Measurements from ENCODE around the gene ZNF3.

- no peak for TF ChIP-seq POLR2AphosphoS5 (IDR thresholded peaks at IDR 0.05)
- TF ChIP-seq CTCF (IDR thresholded peaks at IDR 0.05) = no peak
- no peak for TF ChIP-seq POLR2A (IDR thresholded peaks at IDR 0.05)
- no peak for TF ChIP-seq EP300 (IDR thresholded peaks at IDR 0.05)
Observed at GRCh38 chr7:100093498-100093897, 12.0 kb upstream of the ZNF3 start.
